HG03469 (cell line): ENCODE results near the gene SPEF2.

ENCODE experiments used
- ATAC-seq: cut with Tn5 transposase; IDR thresholded peaks from one replicate; pipeline ENCODE4 v1.9.1; 2021; ENCODE audit warnings: mild to moderate bottlenecking, moderate library complexity, moderate number of reproducible peaks; ENCODE audit not compliant: unreplicated experiment

The SPEF2 gene

DNA sequence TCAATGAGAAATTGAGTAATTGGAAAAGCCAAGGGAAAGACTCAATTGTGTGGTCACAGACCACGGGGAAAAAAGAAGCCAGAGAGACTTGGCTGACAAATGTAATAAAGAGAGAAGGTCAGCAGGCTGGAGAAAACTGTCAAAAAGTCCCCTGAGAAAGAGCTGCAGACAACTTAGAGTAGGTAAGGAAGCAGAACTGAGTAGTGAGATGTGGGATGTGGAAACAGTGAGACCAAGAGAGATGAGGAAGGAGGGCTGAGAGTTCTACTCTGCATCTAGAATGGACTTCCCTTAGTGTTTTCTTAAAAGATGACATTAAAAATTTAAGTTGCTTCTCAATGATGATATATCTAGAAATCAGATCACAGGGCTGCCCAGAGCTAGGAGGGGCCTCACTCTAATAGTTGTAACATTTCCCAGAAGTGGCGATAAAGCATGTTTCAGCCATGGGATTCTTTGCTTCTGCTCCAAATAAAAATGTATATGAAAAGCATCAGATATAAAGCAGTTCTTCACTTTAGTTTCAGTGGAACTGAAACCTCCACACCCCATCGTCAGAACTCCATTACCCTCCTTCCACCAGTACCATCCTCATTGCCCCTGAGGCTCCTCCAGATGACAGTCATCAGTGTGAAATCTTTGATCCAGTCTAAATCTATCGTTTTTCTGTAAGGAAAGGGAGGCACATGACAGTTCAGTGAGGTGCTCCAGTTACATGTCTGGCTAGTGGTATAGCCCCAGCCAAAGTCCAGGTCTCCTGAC, 80.6 kb downstream of the SPEF2 start:
- no peak for ATAC-seq

DNA sequence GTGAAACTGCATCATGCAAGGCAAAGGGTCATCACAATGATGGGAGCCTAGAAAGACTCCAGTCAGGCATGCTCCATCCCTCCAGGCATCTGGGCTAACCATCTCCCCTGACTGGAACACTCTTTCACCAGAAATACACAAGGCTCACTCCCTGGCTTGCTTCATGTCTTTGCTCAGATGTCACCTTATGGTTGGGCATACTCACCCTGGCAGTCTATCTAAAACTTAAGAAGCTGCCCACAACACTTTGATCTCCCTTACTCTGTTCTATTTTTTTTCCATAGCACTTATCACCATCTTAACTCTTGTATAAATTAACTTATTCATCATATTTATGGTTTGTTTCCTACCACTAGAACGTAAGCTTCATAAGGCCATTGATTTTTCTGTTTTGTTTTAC, 90.0 kb downstream of the SPEF2 start:
- no peak for ATAC-seq

DNA sequence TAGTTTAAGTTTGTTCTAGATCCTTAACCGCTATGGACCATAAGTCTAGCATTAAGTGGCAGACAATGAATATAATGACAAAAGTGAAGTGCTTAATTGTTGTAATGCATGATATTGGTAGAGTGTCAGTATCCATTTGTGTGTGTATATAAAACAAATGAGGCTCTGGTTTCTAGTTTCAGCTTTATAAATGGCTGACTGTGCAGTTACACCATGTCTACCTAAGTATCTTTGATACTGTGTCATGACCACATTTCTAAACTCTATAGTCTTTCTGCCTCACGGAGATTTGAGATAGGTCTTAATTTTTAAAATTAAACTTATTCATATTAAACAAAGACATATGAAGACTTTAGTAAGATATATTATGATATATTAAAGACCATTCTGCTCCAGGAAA, 92.0 kb downstream of the SPEF2 start:
- ATAC-seq, result no peak

DNA sequence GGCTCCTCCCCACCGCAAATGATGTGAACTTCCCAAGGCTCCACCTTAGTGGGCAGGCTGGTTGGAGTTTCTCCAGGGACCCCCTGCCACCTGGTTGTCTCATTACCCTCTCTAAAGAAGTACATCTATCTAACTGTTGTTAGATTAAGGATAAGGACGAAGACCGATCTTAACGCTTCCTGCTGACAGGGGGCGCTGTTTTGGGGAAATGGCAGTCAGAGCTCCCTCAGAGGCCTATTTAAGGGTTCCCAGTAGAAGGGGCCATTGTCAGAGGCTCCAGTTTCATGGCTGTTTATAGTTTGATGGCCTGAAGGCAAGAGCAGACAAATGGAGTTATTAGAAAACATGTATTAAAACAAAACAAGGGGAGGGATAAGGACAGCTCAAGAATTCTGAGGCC, 100.1 kb downstream of the SPEF2 start:
- ATAC-seq, result no peak

DNA sequence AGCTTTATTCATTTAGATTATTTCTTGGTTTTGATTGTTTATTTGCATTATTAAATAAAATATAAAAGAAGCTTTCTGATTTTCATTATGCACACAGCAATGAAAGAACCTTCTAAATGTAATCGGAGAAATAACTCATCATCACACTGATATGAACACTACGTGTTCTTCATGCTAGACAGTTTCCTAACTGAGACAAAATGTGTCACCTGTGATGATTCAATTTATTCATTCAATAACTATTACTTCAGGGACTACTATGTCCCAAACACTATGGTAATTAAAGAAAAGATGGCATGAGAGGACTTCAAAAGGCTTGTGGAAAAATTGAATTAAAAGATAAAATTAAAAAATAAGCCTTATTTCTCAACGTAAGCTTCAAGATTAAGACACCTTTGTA, 118.1 kb downstream of the SPEF2 start:
- ATAC-seq, result no peak

- ATAC-seq, result no peak
Observed at GRCh38 chr5:35736280-35736679, 118.6 kb downstream of the SPEF2 start.

DNA sequence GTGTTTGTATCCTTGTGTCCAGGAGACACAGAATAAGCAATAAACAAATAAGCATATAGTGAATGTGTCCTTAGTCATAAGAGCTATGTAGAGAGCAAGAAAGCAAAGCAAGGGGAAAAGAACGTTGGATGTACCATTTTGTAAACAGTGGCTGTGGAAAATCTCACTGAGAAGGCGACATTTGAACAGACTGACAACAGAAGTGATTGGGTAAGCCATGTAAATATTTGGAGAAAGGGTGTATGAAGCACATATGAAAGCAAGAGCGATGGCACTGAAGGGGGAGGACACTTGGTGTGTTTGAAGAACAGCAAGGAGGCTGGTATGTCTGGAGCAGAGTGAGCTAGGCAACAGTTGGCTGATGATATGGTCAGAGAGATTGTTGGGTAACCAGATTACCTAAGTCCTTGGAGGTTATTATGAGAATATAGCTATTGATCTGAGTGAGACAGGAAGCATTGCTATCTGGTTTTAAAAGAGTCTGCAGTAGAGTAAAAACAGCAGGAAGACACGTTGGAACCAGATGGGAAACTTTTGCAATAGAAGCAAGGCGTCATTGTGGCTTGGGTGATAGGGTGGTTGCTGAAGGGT, 123.6 kb downstream of the SPEF2 start:
- no peak for ATAC-seq

DNA sequence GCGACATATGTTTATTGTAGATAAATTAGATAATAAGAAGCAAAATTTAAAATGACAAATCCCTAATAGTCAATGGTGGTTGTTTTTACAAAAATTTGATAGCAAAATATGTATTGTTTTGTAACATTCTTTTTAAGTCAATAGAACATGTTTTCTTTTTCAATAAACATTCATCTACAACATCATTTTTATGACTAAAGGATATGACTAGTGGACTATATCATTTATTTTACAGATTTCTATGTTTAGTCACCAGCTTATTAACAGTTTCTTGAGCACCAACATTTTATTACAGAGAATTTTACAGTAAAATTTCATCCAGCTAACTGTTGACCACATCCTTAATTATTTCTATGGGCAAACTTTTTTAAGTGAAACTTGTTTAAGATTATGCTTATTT, 124.3 kb downstream of the SPEF2 start:
- no peak for ATAC-seq

DNA sequence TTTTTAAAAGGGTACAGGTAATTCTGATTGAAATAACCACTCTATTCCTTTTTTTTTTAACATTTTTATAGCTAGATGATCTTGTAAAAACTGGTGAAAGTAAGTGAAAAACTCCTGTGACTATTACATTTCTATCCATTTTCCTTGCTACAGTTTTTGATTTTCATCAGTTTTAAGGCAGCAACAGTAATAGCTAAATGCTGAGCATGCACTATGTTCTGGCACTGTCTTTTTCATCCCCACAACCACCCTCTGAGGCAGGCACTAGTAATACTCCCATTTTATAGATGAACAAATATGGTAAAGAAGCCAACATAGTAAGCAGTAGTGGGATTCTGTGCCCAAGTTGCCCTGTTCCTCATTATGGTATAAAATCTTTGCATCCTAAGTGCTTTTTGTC, 126.0 kb downstream of the SPEF2 start:
- no peak for ATAC-seq

GRCh38 chr5:35745193-35745592, 127.5 kb downstream of the SPEF2 start:
- no peak for ATAC-seq

DNA sequence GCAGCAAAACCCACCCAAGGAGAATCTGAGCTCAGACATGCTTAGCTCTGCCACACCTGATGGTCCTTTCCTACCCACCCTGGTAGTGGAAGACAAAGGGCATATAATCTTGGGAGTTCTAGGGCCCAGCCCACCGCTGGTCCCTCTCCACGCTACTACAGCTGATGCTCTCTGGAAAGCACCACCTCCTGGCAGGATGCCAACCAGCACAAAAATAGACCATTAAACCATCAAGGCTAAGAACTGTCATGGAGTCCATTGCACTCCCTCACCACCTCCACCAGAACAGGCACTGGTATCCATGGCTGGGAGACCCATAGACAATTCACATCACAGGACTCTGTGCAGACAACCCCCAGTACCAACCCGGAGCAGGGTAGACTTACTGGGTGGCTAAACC, 128.0 kb downstream of the SPEF2 start:
- ATAC-seq, result no peak

- ATAC-seq, result no peak
Observed at GRCh38 chr5:35752012-35752411, 134.3 kb downstream of the SPEF2 start.

- ATAC-seq, result no peak
Observed at GRCh38 chr5:35753500-35753899, 135.8 kb downstream of the SPEF2 start.

DNA sequence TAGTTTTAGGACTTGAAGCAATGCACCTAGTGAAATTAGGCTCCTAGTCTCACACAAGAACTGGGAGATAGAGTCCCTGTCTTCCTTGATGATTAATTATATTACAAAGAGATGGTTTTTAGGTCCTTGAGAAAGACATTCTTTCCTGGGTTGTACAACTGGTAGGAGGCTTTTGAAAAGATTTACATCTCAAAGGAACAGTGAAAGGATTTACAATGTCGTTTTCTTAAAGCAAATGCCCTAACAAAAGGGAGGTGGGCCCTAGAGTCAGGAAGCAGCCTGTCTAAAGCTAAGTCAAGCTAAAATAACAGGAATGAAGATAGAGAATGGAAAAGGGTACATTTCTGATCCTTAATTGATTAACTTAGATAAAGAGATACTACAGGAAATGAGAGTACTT, 136.8 kb downstream of the SPEF2 start:
- no peak for ATAC-seq

GRCh38 chr5:35755966-35756365, 138.3 kb downstream of the SPEF2 start:
- ATAC-seq, result no peak

- no peak for ATAC-seq
Observed at GRCh38 chr5:35758151-35758724, 140.6 kb downstream of the SPEF2 start.

DNA sequence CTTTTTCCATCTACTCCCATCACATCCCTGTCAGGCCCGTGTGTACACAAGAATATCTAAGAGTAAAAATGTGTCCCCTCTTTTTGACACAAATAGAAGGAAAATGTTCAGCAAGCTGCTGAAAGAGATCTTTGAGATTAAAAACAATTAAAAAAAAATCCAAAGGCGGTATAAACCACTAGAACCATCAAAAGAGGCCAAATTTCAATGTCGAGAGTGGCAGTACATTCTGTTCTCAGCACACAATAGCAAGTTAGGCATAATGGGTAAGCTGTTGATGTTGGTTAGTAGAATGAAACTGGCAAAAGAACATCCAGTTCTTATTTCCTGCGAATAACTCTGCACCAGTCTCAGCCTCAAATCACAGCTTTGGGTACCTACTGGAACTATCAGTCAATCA, 143.9 kb downstream of the SPEF2 start:
- ATAC-seq, result no peak

DNA sequence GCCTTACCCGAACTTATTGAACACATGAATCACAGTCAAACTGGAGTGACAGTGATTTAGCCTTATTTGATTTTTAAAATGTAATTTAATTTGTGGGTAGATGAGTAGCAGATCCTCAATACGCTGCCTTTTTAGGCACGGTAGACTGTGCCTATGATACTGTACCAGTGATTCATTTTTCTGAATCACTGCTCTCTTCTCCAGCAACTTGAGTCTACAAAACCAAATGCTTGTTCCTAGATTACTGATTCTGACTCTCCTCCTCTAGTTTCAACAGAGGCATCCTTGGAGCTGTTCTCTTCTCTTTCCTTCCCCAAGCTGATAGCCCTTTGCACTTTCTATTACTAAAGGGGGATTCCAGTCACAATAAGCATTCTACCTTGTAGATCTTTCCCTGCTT, 144.7 kb downstream of the SPEF2 start:
- ATAC-seq, result no peak

GRCh38 chr5:35765921-35766320, 148.3 kb downstream of the SPEF2 start:
- ATAC-seq, result no peak

- no peak for ATAC-seq
Observed at GRCh38 chr5:35771300-35771699, 153.6 kb downstream of the SPEF2 start.

DNA sequence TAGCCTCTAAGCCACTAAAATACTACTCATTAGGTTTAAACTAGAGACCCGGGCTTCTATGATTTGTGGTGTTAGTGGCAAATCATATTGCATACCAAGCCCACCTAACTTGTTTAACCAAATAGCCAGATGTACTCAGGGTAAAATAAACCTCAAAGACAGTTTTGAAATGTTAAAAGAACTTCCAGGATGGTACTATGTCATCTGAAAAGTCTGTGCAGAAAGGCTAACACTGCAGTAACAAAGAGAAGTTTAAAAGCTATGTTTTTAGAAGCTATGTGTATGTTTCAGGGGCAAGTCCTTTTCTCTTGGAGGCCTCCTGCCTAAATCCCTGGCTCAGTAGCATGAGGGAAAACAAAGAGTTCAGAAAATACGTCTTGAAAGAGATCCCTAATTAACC, 154.2 kb downstream of the SPEF2 start:
- no peak for ATAC-seq

- no peak for ATAC-seq
Observed at GRCh38 chr5:35773967-35774366, 156.3 kb downstream of the SPEF2 start.
